SK-N-SH treated with all-trans-retinoic acid at 6 μM for 48 hours (cell line): ENCODE data around the gene ANKRD26.

Source experiments
- BACH2 ChIP-seq: fragments of 250-450 bp; sonication (Bioruptor Pico); IDR thresholded peaks from 2 replicates; pipeline ENCODE4 v1.9.0; 2021; ENCODE audit warnings: mild to moderate bottlenecking, borderline replicate concordance
- ISL1 ChIP-seq: fragments of 250-450 bp; sonication (Bioruptor Pico); IDR thresholded peaks from 2 replicates; pipeline ENCODE4 v2.1.2; 2022; ENCODE audit warnings: mild to moderate bottlenecking, moderate library complexity
- RARB ChIP-seq: fragments of 250-450 bp; sonication (Bioruptor Pico); IDR thresholded peaks from 2 replicates; pipeline ENCODE4 v1.8.0; 2021; ENCODE audit warnings: mild to moderate bottlenecking, moderate library complexity
- TF ChIP-seq, protein P1 (sequence below): fragments of 250-450 bp; sonication (Bioruptor Pico); IDR thresholded peaks from 2 replicates; pipeline ENCODE4 v1.8.0; 2020; ENCODE audit warnings: mild to moderate bottlenecking, moderate library complexity, borderline replicate concordance

DNA sequence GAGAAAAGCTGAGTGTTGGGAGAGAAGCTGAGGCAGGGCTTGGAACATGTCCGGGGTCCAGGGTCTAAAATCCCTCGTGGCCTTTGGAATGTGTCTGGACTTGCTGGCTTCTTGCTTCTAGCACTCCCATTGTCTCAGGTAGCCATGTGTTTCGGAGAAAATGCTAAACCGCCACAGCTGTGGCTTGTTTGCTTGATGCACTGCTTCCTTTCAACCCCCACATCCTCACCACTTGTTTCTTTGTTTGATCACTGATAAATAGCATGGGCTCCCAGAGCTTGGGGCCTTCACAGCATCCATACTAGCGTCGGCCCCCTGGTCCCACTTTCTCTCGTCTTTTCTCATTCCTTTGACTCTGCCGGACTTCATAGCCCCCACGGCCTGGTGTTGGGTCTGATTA, 102.7 kb downstream of the ANKRD26 start:
- TF ChIP-seq, protein P1, sequence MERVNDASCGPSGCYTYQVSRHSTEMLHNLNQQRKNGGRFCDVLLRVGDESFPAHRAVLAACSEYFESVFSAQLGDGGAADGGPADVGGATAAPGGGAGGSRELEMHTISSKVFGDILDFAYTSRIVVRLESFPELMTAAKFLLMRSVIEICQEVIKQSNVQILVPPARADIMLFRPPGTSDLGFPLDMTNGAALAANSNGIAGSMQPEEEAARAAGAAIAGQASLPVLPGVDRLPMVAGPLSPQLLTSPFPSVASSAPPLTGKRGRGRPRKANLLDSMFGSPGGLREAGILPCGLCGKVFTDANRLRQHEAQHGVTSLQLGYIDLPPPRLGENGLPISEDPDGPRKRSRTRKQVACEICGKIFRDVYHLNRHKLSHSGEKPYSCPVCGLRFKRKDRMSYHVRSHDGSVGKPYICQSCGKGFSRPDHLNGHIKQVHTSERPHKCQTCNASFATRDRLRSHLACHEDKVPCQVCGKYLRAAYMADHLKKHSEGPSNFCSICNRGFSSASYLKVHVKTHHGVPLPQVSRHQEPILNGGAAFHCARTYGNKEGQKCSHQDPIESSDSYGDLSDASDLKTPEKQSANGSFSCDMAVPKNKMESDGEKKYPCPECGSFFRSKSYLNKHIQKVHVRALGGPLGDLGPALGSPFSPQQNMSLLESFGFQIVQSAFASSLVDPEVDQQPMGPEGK (CRISPR knock-in tag), result no peak
- no peak for TF ChIP-seq RARB (CRISPR knock-in tag)
- no peak for TF ChIP-seq BACH2 (CRISPR knock-in tag)
- no peak for TF ChIP-seq ISL1 (CRISPR knock-in tag)
